PC-3 (cell line): ENCODE data around the gene QRSL1.
A peak's percentile ranks its signal among the peaks of the same experiment; 100 is the strongest.

Experiments used
- CTCF ChIP-seq: fragments of 300-600 bp; sonication (generic); conservative IDR thresholded peaks from 2 replicates; pipeline ENCODE4 v1.5.1; 2017; ENCODE audit warnings: antibody characterized with exemption, low read depth, mild to moderate bottlenecking, low read length
- EZH2phosphoT487 ChIP-seq: fragments of 300-600 bp; sonication (generic); IDR thresholded peaks from 2 replicates; pipeline ENCODE4 v1.6.1; 2018; ENCODE audit warnings: mild to moderate bottlenecking, antibody characterized with exemption, low read length, borderline replicate concordance

- peak; percentile 55; the same call in 1 of the 2 replicates for TF ChIP-seq CTCF
- TF ChIP-seq EZH2phosphoT487: no peak
Measured at GRCh38 chr6:106609699-106610098, 19.7 kb upstream of the QRSL1 start.
